Measurements from ENCODE around the gene KDELR3.

DNA sequence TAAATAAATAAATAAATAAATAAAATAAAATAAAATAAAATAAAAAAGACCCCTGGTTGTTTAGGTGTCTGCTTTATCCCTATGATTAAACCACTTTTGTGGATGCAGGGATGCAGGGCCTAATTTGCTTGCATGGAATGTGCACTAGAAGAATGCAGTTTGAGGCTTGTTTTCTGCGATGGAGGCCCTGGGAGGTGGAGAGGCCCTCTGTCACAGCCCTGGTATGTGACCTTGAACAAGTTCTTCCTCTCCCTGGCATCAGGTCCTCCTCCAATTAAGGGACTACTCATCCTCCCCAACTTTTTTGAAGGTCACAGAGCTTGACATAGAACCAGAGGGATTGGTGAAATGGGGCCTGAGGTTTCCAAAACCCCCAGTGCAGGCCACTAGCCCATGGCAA, 35.6 kb upstream of the KDELR3 start:
- TF ChIP-seq CTCF (IDR thresholded peaks at IDR 0.05) (no peak), RXRA (IDR thresholded peaks at IDR 0.05; ENCODE audit: borderline replicate concordance, low read depth) (no peak), SMC3 (IDR thresholded peaks at IDR 0.05; ENCODE audit: low read depth, low read length) (no peak), RAD21 (IDR thresholded peaks at IDR 0.05; ENCODE audit: low read length) (no peak), SIN3A (IDR thresholded peaks at IDR 0.05; ENCODE audit: borderline replicate concordance, low read depth, low read length) (no peak), EP300 (IDR thresholded peaks at IDR 0.05; ENCODE audit: borderline replicate concordance in 1 of 2, low read depth in 1 of 2, low read length in 1 of 2) (no peak), ELF1 (IDR thresholded peaks at IDR 0.05) (no peak), MXI1 (IDR thresholded peaks at IDR 0.05; ENCODE audit: low read depth, low read length) (no peak), REST (IDR thresholded peaks at IDR 0.05; ENCODE audit: low read depth, low read length) (no peak), GABPA (IDR thresholded peaks at IDR 0.05; ENCODE audit: low read depth) (no peak)
- TF ChIP-seq, protein P1, sequence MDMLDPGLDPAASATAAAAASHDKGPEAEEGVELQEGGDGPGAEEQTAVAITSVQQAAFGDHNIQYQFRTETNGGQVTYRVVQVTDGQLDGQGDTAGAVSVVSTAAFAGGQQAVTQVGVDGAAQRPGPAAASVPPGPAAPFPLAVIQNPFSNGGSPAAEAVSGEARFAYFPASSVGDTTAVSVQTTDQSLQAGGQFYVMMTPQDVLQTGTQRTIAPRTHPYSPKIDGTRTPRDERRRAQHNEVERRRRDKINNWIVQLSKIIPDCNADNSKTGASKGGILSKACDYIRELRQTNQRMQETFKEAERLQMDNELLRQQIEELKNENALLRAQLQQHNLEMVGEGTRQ (IDR thresholded peaks at IDR 0.05; ENCODE audit: borderline replicate concordance, low read depth, low read length): no peak
